Lower leg skin (tissue), 3 donors: ENCODE results near the gene CCDC91.

ENCODE experiments used
- POLR2A ChIP-seq, 2 donors: fragments of 450-650 bp; IDR thresholded peaks; one replicate each; pipeline ENCODE4 v1.6.1; 2016 to 2017; ENCODE audit warnings: antibody characterized with exemption in 2 of 2, mild to moderate bottlenecking in 1 of 2, moderate library complexity in 1 of 2
- TF ChIP-seq, protein P1 (sequence below), 3 donors: fragments of 450-650 bp; IDR thresholded peaks; one replicate each; pipeline ENCODE4 v1.5.1; 2016; ENCODE audit warnings: antibody characterized with exemption in 3 of 3, mild to moderate bottlenecking in 3 of 3, moderate library complexity in 2 of 3

DNA sequence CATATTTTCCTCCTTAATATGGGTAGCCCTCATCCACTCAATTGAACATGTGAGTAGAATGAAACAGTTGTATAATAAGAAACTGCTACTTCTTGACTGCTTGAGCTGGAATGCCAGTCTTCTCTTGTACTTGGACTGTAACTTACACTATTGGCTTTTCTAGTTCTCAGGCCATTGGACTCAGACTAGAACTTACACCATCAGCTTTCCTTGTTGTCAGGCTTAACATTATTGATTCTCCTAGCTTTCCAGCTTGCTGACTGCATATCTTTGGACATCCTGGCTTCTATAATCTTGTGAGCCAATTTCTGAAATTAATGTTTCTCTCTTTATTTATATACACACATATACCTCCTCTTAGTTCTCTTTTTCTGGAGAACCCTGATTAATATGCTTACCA lies 24.8 kb downstream of the CCDC91 start:
- no peak for TF ChIP-seq POLR2A (IDR thresholded peaks at IDR 0.05)
- TF ChIP-seq, protein P1, sequence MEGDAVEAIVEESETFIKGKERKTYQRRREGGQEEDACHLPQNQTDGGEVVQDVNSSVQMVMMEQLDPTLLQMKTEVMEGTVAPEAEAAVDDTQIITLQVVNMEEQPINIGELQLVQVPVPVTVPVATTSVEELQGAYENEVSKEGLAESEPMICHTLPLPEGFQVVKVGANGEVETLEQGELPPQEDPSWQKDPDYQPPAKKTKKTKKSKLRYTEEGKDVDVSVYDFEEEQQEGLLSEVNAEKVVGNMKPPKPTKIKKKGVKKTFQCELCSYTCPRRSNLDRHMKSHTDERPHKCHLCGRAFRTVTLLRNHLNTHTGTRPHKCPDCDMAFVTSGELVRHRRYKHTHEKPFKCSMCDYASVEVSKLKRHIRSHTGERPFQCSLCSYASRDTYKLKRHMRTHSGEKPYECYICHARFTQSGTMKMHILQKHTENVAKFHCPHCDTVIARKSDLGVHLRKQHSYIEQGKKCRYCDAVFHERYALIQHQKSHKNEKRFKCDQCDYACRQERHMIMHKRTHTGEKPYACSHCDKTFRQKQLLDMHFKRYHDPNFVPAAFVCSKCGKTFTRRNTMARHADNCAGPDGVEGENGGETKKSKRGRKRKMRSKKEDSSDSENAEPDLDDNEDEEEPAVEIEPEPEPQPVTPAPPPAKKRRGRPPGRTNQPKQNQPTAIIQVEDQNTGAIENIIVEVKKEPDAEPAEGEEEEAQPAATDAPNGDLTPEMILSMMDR (IDR thresholded peaks at IDR 0.05) = no peak
